Epidermal melanocyte (primary cell): ENCODE results near the gene SSX2IP.
"Not testable (repeated sequence)": the region's sequence is repeated elsewhere in the genome, so short reads cannot be mapped to it uniquely, and the experiment has no call there.

Experiments used
- DNase-seq: peaks from one replicate; pipeline ENCODE4 v3.0.0; 2011; ENCODE audit warnings: low spot score; ENCODE audit not compliant: insufficient read length

The SSX2IP gene

DNA sequence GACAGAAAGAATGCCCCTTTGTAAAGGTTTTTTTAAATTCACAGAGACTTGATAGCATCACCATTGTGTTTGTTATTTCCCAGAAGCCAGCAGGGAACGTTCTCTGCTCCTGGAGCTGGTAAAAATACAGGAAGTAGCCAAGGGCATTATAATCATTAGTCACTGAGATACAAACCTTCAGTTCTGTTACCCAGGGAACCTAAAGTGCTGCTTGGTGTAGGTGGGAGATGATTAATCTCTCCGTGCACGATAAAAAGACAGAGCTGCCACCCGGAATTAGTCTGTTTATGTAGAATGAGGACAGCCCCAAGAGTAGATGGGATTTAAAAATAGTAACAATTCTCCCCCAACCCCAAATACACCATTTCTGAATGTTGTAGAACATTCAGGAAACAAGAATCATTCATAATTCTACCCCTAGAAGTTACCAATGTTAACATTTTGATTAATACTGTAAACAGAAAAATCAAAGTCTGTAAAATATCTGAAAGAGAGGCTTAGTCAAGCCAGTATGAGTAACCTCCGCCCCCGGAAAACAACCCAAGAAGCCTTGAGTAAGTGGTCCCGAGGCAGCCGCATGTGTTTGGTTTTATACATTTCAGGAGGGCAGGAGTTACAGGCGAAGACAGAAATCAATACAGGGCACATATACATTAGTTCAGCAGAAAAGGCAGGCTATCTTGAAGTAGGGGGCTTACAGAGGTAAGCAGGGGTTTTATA lies 70.7 kb downstream of the SSX2IP start:
- DNase-seq = no peak

GRCh38 chr1:84617349-84617748 lies 72.9 kb downstream of the SSX2IP start:
- DNase-seq = no peak

DNA sequence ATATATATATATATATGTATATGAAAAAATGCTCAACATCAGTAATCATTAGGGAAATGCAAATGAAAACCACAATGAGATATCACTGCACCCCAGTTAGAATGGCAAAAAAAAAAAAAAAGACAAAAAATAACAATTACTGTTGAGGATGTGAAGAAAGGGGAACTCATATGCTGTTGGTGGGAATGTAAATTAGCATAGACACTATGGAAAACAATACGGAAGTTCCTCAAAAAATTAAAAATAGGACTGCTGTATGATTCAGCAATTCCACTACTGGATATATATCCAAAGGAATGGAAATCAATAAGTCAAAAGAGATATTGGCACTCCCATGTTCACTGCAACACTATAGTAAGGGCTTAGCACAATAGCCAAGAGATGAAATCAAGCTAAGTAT lies 74.5 kb downstream of the SSX2IP start:
- DNase-seq = no peak

DNA sequence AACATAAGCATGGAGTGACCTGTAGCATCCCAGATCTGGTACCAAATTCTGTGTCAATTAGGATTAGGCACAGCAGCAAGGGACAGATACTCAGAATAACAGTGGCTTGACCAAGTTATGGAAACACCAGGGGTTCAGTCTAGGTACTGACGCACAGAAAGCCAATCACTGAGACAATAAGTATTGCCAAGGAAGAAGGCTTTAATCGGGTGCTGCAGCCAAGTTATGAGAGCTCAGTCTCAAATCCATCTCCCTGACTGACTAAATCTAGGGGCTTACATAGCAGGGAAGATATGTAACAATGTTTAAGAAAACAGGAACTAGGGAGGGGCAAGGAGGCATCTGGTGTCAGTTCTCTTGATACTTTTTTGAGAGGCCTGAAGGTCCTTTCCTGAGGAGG lies 76.4 kb downstream of the SSX2IP start:
- DNase-seq = no peak

- DNase-seq = no peak
These were observed 77.2 kb downstream of the SSX2IP start for GRCh38 chr1:84613026-84613425.

- no peak for DNase-seq
These were observed 78.5 kb downstream of the SSX2IP start for GRCh38 chr1:84611796-84612195.

DNA sequence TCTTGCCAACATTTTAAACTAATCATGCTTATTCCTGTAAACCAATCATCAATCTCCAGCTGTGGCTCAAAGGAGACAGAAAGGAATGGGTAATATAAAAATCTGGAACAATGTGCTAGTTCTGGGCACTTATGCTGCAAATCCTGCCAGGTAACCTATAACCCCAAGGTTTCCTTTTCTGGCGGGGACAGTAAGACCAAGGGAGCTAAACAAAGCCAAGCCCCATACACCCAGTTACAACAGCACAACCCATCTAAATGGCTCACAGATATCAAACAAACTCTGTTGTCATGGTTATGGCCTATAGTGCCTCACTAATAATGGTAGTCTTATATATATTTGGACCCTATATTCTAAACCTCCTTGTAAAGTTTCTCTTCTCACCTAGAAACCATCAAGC lies 79.2 kb downstream of the SSX2IP start:
- DNase-seq = no peak

GRCh38 chr1:84606977-84607376 lies 83.3 kb downstream of the SSX2IP start:
- DNase-seq = no peak

DNA sequence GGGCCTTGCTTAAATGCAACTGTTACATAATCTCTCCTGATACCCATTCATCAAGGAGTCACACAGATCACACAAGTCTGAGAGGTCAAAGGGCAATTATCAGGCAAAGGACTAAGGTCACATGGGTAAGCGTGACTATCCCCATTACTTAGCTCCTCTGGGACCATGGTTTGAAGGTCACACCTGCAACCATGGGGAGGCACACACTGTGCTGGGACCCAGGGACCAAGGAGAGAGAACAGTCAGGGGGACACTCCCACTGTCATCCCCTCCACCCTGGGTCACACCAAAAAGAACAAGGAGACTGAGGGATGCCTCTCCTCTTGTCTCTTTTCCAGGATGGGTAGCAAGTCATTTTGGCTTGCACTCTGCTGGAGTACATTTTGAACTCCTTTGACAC lies 85.1 kb downstream of the SSX2IP start:
- no peak for DNase-seq

DNA sequence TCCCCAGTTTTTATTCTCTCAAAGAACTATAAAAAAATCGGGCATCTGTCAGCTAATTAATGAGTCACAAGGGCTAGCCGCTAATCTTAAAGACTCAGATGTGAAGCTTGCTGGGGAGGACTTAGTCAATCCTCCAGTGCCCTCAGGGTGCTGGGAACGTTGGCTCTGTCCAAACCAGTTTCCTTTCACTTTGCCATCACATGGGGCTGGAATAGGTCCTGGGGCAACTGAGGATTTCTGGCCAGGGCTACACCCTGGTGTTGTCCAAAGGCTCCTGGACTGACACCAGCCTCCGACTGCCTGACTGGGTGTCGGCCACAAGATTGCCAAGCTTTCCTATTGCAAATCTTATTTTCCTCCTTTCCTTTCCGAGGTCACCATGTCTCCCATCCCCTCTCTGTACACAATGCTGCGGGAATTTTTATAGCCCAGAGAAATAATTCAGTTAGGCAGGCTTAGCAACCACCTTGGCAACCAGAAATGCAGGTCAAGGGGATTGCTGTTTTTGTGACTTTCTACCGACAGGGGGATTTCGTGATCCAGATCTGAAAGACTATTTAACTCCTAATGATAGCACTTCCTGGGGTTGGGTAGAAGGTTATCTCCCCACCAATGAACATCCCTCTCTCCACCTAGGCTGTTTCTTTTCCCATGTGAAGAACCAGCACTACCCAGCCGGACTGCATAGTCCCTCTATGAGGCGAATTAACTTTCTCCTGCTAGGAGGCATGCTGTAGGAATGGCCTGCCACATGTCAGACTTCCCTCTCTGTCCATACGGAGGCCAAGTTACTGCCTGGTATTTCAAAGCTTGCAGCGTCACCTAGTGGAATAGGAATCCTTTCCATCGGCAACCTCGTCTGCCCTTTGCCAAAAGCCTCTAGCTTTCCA lies 86.1 kb downstream of the SSX2IP start:
- peak; percentile 38 for DNase-seq

DNA sequence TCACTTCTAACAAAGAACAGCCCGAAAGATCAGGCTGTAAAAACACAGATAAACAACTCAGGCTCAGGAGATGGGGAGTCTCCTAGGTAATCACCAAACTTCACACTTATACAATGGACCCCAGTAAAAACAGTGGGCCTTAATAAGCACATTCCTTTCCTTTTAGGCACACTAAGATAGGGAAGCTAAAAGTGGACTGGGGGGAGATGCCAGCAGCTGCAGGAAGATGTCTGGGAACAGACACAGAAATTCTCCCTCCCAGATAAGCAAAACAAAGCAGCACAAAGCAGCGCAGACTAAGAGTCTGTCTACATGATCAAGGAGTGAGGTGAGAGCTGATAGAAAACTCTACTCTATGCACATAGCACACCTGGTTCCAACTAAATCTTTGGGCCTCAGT lies 87.0 kb downstream of the SSX2IP start:
- DNase-seq = no peak

- no peak for DNase-seq
These were observed 89.5 kb downstream of the SSX2IP start for GRCh38 chr1:84600796-84601195.

- no peak for DNase-seq
These were observed 91.2 kb downstream of the SSX2IP start for GRCh38 chr1:84598846-84599741.

- DNase-seq = no peak
These were observed 91.8 kb downstream of the SSX2IP start for GRCh38 chr1:84598418-84598817.

- no peak for DNase-seq
These were observed 93.2 kb downstream of the SSX2IP start for GRCh38 chr1:84597011-84597410.

DNA sequence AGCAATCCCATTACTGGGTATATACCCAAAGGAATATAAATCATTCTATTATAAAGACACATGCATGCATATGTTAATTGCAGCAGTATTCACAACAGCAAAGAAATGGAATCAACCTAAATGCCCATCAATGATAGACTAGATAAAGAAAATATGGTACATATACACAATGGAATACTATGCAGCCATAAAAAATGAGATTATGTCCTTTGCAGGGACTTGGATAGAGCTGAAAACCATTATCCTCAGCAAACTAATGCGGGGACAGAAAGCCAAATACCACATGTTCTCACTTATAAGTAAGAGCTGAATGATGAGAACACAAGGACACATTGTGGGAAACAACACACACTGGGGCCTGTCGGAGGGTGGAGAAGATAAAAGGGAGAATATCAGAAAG lies 95.3 kb downstream of the SSX2IP start:
- not testable (repeated sequence) for DNase-seq
